AG04449 (cell line): ENCODE results near the gene PLCB1.

ENCODE experiments used
- CTCF ChIA-PET: fragments of 350-600 bp; formaldehyde crosslinking; extraction: SDS; loops from one replicate; lab custom pipeline; 2021; ENCODE audit warnings: antibody characterized with exemption; lab: Yijun Ruan, JAX
- POLR2A ChIA-PET: fragments of 400-600, 350-600 bp; formaldehyde crosslinking; extraction: SDS; loops from one replicate; lab custom pipeline; 2020; ENCODE audit warnings: antibody characterized with exemption, inconsistent platforms; lab: Yijun Ruan, JAX
- DNase-seq: peaks from one replicate; pipeline ENCODE4 v3.0.0-alpha.2; 2010; ENCODE audit warnings: low read depth, low spot score
- H3K4me3 ChIP-seq: 2 replicates; pipeline ENCODE4 v1.5.1; 2011; ENCODE audit warnings: low read depth, mild to moderate bottlenecking, control low read depth, low read length
- CTCF ChIP-seq: IDR thresholded peaks from one replicate; pipeline ENCODE4 v1.5.1; 2011; ENCODE audit warnings: mild to moderate bottlenecking, moderate library complexity, low read length, control low read depth, inconsistent platforms; ENCODE audit not compliant: insufficient read depth; ENCODE audit errors: missing control alignments

Gene PLCB1

GRCh38 chr20:8526610-8527009, 394.5 kb downstream of the PLCB1 start:
- TF ChIP-seq CTCF, result no peak
- no peak overlapping the region for H3K4me3 ChIP-seq
- ChIA-PET POLR2A (no interaction called here), CTCF (interaction anchor here (0.6 to 4.8 kb wide), 2 partner anchors 195 to 483 kb away, joined by 3 to 28 read pairs; no protein-coding TSS in a partner anchor)
- DNase-seq, result no peak

- CTCF ChIA-PET, result interaction anchor here (1.1 to 4.8 kb wide), 3 partner anchors 14 to 396 kb away, joined by 3 to 28 read pairs (median 5); partner anchors contain the start of gene PLCB1
- POLR2A ChIA-PET, result no interaction called here
- DNase-seq, result peak; percentile 58
- H3K4me3 ChIP-seq, result no peak overlapping the region
- no peak for TF ChIP-seq CTCF
Measured at GRCh38 chr20:8527998-8528723, 396.1 kb downstream of the PLCB1 start.

GRCh38 chr20:8530022-8530421, 398.0 kb downstream of the PLCB1 start:
- POLR2A ChIA-PET, result no interaction called here
- no peak for DNase-seq
- CTCF ChIA-PET, result interaction anchor here (1.9 to 4.8 kb wide), 2 partner anchors 191 to 398 kb away, joined by 5 to 28 read pairs; partner anchors contain the start of gene PLCB1
- no peak for TF ChIP-seq CTCF
- H3K4me3 ChIP-seq, result no peak overlapping the region

GRCh38 chr20:8532169-8532568, 400.1 kb downstream of the PLCB1 start:
- POLR2A ChIA-PET, result no interaction called here
- no peak overlapping the region for H3K4me3 ChIP-seq
- CTCF ChIA-PET, result interaction anchor here (0.7 to 1.3 kb wide), 2 partner anchors 401 to 489 kb away, joined by 3 read pairs; no protein-coding TSS in a partner anchor
- DNase-seq, result no peak
- no peak for TF ChIP-seq CTCF

- no peak for TF ChIP-seq CTCF
- no peak overlapping the region for H3K4me3 ChIP-seq
- ChIA-PET CTCF (interaction anchor here (1.1 to 3.0 kb wide), 7 partner anchors 18 to 598 kb away, joined by 4 to 22 read pairs (median 6); no protein-coding TSS in a partner anchor), POLR2A (no interaction called here)
- no peak for DNase-seq
Measured at GRCh38 chr20:8534368-8535160, 402.5 kb downstream of the PLCB1 start.
